ENCODE results near the gene CST7. TPM values are rescaled to one million over a fixed set of nuclear protein-coding genes. Genes with fewer than 3 reads are reported as not detected.

The CST7 gene
- total RNA-seq, 1 experiment from 2014 or later, result not detected

DNA sequence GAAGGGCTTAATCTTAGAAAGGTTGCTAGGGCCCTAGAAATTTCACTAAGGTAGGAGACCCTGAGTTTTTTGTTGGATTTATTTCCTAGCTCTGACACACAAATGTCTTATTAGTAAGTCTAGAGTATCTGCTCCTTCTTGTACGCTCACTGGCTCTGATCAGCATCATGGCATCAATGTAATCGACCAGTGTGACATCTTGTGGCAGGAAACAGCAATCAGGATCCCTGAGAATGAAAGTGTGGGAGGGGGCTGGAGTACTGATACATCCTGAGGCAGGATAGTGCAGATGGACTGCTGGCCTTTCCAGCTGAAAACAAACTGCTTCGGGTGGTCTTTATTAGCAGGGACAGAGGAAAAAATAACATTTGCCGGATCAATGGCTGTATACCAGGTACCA is 10.0 kb upstream of the CST7 start:
- ATAC-seq, result no peak
- TF ChIP-seq EZH2phosphoT487 (IDR thresholded peaks at IDR 0.05; ENCODE audit: borderline replicate concordance, low read length) (no peak), EZH2 (IDR thresholded peaks at IDR 0.05; ENCODE audit: low read length, unreplicated experiment) (no peak)
- TF ChIP-seq, protein P1, sequence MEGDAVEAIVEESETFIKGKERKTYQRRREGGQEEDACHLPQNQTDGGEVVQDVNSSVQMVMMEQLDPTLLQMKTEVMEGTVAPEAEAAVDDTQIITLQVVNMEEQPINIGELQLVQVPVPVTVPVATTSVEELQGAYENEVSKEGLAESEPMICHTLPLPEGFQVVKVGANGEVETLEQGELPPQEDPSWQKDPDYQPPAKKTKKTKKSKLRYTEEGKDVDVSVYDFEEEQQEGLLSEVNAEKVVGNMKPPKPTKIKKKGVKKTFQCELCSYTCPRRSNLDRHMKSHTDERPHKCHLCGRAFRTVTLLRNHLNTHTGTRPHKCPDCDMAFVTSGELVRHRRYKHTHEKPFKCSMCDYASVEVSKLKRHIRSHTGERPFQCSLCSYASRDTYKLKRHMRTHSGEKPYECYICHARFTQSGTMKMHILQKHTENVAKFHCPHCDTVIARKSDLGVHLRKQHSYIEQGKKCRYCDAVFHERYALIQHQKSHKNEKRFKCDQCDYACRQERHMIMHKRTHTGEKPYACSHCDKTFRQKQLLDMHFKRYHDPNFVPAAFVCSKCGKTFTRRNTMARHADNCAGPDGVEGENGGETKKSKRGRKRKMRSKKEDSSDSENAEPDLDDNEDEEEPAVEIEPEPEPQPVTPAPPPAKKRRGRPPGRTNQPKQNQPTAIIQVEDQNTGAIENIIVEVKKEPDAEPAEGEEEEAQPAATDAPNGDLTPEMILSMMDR (conservative IDR thresholded peaks at IDR 0.05; ENCODE audit: low read depth, low read length), result peak; percentile 16; the same call in 1 of the 2 replicates
- no peaks in the 10 kb centered on the region for H4K20me1 ChIP-seq (ENCODE audit: low read length)
- H3K27me3 ChIP-seq (ENCODE audit: low read length), result no peaks in the 10 kb centered on the region
- no peak for DNase-seq
- no peak overlapping the region for H2AFZ ChIP-seq (ENCODE audit: low read length)
- no peaks in the 10 kb centered on the region for H3K79me2 ChIP-seq (ENCODE audit: low read length)
- ChIA-PET CTCF (no interaction called here), POLR2A (ENCODE audit: unreplicated experiment) (no interaction called here)
- no peak overlapping the region for H3K4me3 ChIP-seq (ENCODE audit: low read length)
- intact Hi-C loops (cut with micrococcal nuclease), result no loop called here
- H3F3A ChIP-seq (ENCODE audit: low read length, unreplicated experiment), result no peaks in the 10 kb centered on the region
- H3K9ac ChIP-seq (ENCODE audit: low read length), result no peak overlapping the region
- no peaks in the 10 kb centered on the region for H3K9me2 ChIP-seq (replicated peaks; ENCODE audit: low read length)
- no peaks in the 10 kb centered on the region for H3K36me3 ChIP-seq (ENCODE audit: low read depth, low read length)
- H3K9me3 ChIP-seq (ENCODE audit: low read length), result no peaks in the 10 kb centered on the region; the same call in 1 of the 2 replicates
- H3K4me1 ChIP-seq (ENCODE audit: insufficient read depth, low read length), result no peaks in the 10 kb centered on the region
- no peak overlapping the region for H3K27ac ChIP-seq (ENCODE audit: low read length)
- no TSS peak for BruUV-seq (replicated peaks)
- H3K4me2 ChIP-seq (ENCODE audit: low read length), result no peak overlapping the region

DNA sequence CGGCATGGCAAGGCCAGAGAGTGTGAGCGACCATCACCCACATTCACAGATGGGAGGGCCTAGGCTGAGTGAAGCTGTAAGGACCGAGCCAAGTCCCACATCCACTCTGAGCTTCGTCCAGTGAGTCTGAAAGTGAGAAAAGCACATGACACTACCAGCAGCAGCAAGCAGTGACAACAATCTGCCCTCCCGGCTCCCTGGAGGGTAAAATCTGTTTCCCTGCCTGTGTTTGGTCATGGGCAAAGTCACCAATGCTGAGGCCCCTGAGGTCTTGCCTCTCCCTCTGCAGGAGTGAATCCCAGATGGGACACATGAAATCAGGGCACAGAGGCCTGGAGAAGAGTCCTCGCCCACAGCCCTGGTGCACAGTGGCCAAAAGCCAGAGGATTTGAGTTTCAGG is 6.4 kb upstream of the CST7 start:
- Histone ChIP-seq H3F3A (ENCODE audit: low read length, unreplicated experiment) (no peaks in the 10 kb centered on the region), H3K4me3 (ENCODE audit: low read length) (no peak overlapping the region), H3K9ac (ENCODE audit: low read length) (no peak overlapping the region), H3K27me3 (ENCODE audit: low read length) (no peaks in the 10 kb centered on the region), H2AFZ (ENCODE audit: low read length) (no peak overlapping the region), H3K4me2 (ENCODE audit: low read length) (no peak overlapping the region), H3K9me2 (replicated peaks; ENCODE audit: low read length) (no peaks in the 10 kb centered on the region), H3K36me3 (ENCODE audit: low read depth, low read length) (no peaks in the 10 kb centered on the region), H4K20me1 (ENCODE audit: low read length) (no peaks in the 10 kb centered on the region), H3K27ac (ENCODE audit: low read length) (no peak overlapping the region), H3K4me1 (ENCODE audit: insufficient read depth, low read length) (no peaks in the 10 kb centered on the region), H3K79me2 (ENCODE audit: low read length) (no peaks in the 10 kb centered on the region), H3K9me3 (ENCODE audit: low read length) (no peaks in the 10 kb centered on the region; the same call in 1 of the 2 replicates)
- ATAC-seq (no peak), DNase-seq (no peak)
- TF ChIP-seq EZH2phosphoT487 (IDR thresholded peaks at IDR 0.05; ENCODE audit: borderline replicate concordance, low read length) (no peak), EZH2 (IDR thresholded peaks at IDR 0.05; ENCODE audit: low read length, unreplicated experiment) (no peak)
- TF ChIP-seq, protein P1 (conservative IDR thresholded peaks at IDR 0.05; ENCODE audit: low read depth, low read length), result no peak
- ChIA-PET POLR2A (ENCODE audit: unreplicated experiment) (no interaction called here), CTCF (no interaction called here)
- intact Hi-C loops (cut with micrococcal nuclease), result no loop called here
- no TSS peak for BruUV-seq (replicated peaks)

DNA sequence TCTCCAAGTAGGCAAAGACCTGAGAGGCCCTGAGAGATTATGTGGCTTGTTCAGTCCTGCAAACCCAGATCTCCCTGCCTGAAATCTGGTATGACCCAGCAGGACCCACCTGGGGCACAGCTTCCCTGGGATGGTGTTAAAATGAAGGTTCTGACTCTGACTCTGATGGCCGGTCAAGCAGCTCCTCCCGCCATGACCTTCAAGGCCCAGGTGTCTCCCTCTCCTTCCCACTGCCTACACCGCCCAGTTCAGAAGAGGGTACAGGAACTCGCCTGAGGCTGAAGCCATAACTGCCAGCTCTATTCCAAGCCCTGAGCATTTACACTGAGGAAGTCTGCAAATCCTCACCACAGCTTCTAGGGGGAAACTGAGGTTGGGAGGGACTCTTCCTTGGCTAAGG is 5.9 kb upstream of the CST7 start:
- Histone ChIP-seq H3K4me1 (ENCODE audit: insufficient read depth, low read length) (no peaks in the 10 kb centered on the region), H3K9ac (ENCODE audit: low read length) (no peak overlapping the region), H3K27ac (ENCODE audit: low read length) (no peak overlapping the region), H3K4me2 (ENCODE audit: low read length) (no peak overlapping the region), H3K9me2 (replicated peaks; ENCODE audit: low read length) (no peaks in the 10 kb centered on the region), H3K36me3 (ENCODE audit: low read depth, low read length) (no peaks in the 10 kb centered on the region), H3K27me3 (ENCODE audit: low read length) (no peaks in the 10 kb centered on the region), H4K20me1 (ENCODE audit: low read length) (no peaks in the 10 kb centered on the region), H3K79me2 (ENCODE audit: low read length) (no peaks in the 10 kb centered on the region), H3F3A (ENCODE audit: low read length, unreplicated experiment) (no peaks in the 10 kb centered on the region), H2AFZ (ENCODE audit: low read length) (no peak overlapping the region), H3K4me3 (ENCODE audit: low read length) (no peak overlapping the region), H3K9me3 (ENCODE audit: low read length) (no peaks in the 10 kb centered on the region; the same call in 1 of the 2 replicates)
- ChIA-PET CTCF (no interaction called here), POLR2A (ENCODE audit: unreplicated experiment) (no interaction called here)
- BruUV-seq (replicated peaks), result no TSS peak
- DNase-seq (no peak), ATAC-seq (no peak)
- intact Hi-C loops (cut with micrococcal nuclease), result no loop called here
- TF ChIP-seq EZH2phosphoT487 (IDR thresholded peaks at IDR 0.05; ENCODE audit: borderline replicate concordance, low read length) (no peak), EZH2 (IDR thresholded peaks at IDR 0.05; ENCODE audit: low read length, unreplicated experiment) (no peak)
- TF ChIP-seq, protein P1 (conservative IDR thresholded peaks at IDR 0.05; ENCODE audit: low read depth, low read length), result no peak
